ENCODE data around the gene ATP1A4.

The ATP1A4 gene

DNA sequence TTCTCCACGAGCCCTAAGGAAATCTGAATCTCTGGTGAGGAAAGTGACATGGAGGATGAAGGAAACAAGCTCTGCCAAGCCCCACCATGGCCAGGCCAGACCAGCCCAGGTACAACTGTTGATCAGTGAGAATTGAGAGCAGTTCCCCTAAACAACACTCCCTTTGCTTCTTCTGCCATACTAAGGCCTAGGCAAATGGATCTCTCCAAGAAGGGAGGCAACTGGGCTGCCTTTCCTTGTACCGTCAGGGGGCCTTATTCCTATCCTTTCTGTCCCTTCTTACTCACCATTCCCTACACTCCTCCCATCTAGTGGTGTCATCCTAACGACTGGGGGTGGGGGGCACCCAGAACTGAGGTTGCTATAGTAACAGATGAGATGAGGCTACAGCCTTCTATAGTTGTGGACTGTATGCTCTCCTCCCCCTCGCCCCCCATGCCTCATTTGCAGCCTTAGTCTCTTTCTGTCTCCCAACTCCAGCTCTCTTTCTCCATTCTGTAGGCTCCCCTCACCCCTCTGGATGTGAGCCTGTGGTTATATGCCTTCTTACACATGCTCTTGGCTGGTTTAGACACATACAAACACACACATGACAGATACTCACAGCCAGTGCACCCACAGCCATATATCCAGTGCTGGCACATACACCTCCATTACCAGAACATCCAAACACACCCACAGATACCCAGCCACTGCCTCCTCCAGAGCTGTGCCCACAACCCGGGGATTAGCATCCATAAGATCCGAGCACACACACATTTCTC, 57.3 kb downstream of the ATP1A4 start:
- ATAC-seq (ENCODE audit: low read depth): no peak
- Histone ChIP-seq H3K4me1 (ENCODE audit: insufficient read depth, poor library complexity, severe bottlenecking) (peaks cover 10% of the 10 kb centered on the region), H3K9me3 (ENCODE audit: severe bottlenecking) (no peaks in the 10 kb centered on the region), H3K4me3 (ENCODE audit: severe bottlenecking) (no peak overlapping the region), H3K36me3 (ENCODE audit: low read depth) (peaks cover 64% of the 10 kb centered on the region), H3K27me3 (ENCODE audit: insufficient read depth, poor library complexity, severe bottlenecking) (no peaks in the 10 kb centered on the region), H3K27ac (ENCODE audit: poor library complexity, severe bottlenecking) (no peak overlapping the region)
- no peak for DNase-seq (ENCODE audit: low spot score)
- TF ChIP-seq, protein P1, sequence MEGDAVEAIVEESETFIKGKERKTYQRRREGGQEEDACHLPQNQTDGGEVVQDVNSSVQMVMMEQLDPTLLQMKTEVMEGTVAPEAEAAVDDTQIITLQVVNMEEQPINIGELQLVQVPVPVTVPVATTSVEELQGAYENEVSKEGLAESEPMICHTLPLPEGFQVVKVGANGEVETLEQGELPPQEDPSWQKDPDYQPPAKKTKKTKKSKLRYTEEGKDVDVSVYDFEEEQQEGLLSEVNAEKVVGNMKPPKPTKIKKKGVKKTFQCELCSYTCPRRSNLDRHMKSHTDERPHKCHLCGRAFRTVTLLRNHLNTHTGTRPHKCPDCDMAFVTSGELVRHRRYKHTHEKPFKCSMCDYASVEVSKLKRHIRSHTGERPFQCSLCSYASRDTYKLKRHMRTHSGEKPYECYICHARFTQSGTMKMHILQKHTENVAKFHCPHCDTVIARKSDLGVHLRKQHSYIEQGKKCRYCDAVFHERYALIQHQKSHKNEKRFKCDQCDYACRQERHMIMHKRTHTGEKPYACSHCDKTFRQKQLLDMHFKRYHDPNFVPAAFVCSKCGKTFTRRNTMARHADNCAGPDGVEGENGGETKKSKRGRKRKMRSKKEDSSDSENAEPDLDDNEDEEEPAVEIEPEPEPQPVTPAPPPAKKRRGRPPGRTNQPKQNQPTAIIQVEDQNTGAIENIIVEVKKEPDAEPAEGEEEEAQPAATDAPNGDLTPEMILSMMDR (IDR thresholded peaks at IDR 0.05; ENCODE audit: poor library complexity, severe bottlenecking): no peak

DNA sequence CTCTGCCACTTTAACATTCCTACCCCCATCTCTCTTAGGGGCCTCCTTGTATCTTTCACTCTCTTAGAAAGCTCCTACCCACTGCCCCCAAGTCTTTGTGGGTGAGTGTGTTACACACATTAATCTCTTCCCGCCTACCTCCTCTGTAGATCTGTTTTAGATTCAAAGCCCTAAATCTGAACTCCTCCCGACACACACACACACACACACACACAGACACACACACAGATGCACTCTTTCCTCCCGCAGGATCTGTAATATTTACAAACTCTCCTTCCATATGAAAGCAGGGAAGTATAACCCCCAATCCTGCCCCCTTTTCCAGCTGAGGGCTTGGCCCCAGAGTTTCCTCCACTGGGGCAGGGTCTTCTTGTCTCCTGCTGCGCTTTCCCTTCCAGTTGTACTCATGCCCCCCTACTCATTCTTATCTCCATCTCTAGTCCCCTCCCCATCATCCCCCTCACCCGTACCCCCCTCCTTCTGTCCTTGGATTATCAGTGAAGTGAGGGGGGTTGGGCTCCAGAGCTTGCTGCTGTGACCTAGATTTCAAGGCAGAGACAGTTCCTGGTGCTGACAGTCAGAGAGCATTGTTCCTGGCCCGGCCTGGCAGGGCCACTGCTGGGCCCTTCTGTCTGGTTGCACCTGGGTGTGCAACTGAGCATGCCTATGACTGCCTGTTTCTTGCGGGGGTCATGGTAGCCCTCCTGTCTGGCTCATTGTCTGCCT, 58.1 kb downstream of the ATP1A4 start:
- Histone ChIP-seq H3K4me1 (ENCODE audit: insufficient read depth, poor library complexity, severe bottlenecking) (peaks cover 10% of the 10 kb centered on the region), H3K9me3 (ENCODE audit: severe bottlenecking) (no peaks in the 10 kb centered on the region), H3K36me3 (ENCODE audit: low read depth) (peaks cover 71% of the 10 kb centered on the region), H3K27me3 (ENCODE audit: insufficient read depth, poor library complexity, severe bottlenecking) (no peaks in the 10 kb centered on the region), H3K27ac (ENCODE audit: poor library complexity, severe bottlenecking) (no peak overlapping the region), H3K4me3 (ENCODE audit: severe bottlenecking) (no peak overlapping the region)
- TF ChIP-seq, protein P1 (IDR thresholded peaks at IDR 0.05; ENCODE audit: poor library complexity, severe bottlenecking): no peak
- DNase-seq (ENCODE audit: low spot score) (no peak), ATAC-seq (ENCODE audit: low read depth) (no peak)

DNA sequence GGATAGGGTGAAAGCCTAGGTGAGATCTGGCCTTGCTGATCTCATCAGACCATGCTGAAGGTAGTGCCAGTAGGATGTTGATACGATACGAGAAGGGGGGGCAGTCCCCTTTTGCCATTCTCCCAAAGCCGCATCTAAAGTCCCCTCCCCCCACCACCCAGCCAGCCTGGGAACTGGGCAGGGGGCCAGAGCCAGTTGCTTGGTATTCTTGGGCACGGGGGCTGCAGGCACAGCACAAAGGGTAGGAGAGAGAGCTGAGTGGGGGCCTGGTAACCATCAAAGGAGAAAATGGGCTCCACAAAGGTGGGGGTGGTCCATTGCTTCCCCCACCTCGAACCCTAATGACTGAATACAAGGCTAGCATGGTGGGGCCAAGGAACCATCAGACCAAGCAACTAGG, 59.2 kb downstream of the ATP1A4 start:
- Histone ChIP-seq H3K27me3 (ENCODE audit: insufficient read depth, poor library complexity, severe bottlenecking) (no peaks in the 10 kb centered on the region), H3K9me3 (ENCODE audit: severe bottlenecking) (no peaks in the 10 kb centered on the region), H3K4me3 (ENCODE audit: severe bottlenecking) (no peak overlapping the region), H3K27ac (ENCODE audit: poor library complexity, severe bottlenecking) (no peak overlapping the region), H3K4me1 (ENCODE audit: insufficient read depth, poor library complexity, severe bottlenecking) (peaks cover 5% of the 10 kb centered on the region), H3K36me3 (ENCODE audit: low read depth) (peaks cover 80% of the 10 kb centered on the region)
- TF ChIP-seq, protein P1 (IDR thresholded peaks at IDR 0.05; ENCODE audit: poor library complexity, severe bottlenecking): no peak
- no peak for ATAC-seq (ENCODE audit: low read depth)
- no peak for DNase-seq (ENCODE audit: low spot score)

DNA sequence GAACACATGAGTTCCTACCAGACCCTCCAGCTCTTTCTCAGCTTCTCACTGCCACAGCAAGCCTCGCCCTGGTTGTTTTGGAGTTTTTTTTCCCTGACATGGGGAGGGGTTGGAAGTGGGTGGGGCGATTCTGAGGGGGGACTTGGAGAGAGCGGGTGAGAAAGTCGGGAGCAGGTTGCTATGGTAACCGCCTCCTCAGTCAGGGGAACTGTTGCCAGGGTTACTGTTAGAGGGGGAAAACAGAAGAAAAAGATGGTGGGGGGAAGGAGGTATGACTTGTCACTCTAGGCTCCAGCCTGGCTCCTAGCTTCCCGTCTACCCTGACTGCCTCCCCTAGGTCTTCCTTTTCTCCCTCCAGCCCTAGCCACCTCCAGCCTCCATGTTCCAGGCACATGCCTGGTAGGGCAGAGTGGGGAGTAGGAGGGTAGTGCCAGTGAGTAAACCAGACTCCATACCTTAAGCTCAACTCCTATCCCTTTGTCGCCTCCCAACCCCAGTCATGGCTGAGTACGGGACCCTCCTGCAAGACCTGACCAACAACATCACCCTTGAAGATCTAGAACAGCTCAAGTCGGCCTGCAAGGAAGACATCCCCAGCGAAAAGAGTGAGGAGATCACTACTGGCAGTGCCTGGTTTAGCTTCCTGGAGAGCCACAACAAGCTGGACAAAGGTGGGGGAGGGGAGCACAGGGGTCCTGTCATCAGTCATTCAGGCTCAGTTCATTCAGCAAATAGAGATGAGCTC, 59.8 kb downstream of the ATP1A4 start:
- H3K4me1 ChIP-seq (ENCODE audit: insufficient read depth, poor library complexity, severe bottlenecking): peaks cover 4% of the 10 kb centered on the region
- H3K27ac ChIP-seq (ENCODE audit: poor library complexity, severe bottlenecking): no peak overlapping the region
- H3K27me3 ChIP-seq (ENCODE audit: insufficient read depth, poor library complexity, severe bottlenecking): no peaks in the 10 kb centered on the region
- no peak overlapping the region for H3K4me3 ChIP-seq (ENCODE audit: severe bottlenecking)
- TF ChIP-seq, protein P1 (IDR thresholded peaks at IDR 0.05; ENCODE audit: poor library complexity, severe bottlenecking): no peak
- DNase-seq (ENCODE audit: low spot score) (no peak), ATAC-seq (ENCODE audit: low read depth) (no peak)
- H3K9me3 ChIP-seq (ENCODE audit: severe bottlenecking): no peaks in the 10 kb centered on the region
- peaks cover 86% of the 10 kb centered on the region for H3K36me3 ChIP-seq (ENCODE audit: low read depth)
